Measurements from ENCODE around the gene TGFBR3. TPM values are rescaled to one million over a fixed set of nuclear protein-coding genes. Genes with fewer than 3 reads are reported as not detected.

The TGFBR3 gene
- total and polyA plus RNA-seq, 2 of the 8 experiments (the other 6 are each of a cell fraction or from before 2014, with no cell fraction given): 2.0 to 6.1 TPM

DNA sequence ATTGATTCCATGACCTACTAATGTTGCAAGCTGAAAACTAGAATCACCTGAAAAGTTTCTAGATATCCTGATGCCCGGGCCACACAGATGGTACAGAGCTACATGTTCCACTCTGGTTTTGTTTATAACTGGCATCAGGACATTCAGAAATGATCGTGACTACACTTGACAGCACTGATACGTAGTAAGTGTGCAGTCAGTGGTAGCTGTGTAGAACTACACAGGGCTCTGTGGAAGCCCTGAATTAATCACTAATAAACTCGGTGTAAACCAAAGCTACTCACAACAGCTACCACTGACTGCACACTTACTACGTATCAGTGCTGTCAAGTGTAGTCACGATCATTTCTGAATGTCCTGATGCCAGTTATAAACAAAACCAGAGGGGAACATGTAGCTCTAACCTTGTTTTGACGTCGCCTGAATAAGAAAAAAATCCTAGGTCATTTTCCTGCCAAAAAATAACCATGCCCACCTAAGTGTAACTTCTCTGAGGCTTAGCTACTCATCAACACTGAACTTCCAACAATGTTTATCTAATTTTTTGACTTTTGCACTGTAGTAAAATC is 149.7 kb downstream of the TGFBR3 start:
- no peak overlapping the region for H3K18ac ChIP-seq (ENCODE audit: extremely low read depth, low read length)
- H3K36me3 ChIP-seq (ENCODE audit: control insufficient read depth in 2 of 4, insufficient read depth in 4 of 4, low read length in 3 of 4): no peaks in the 10 kb centered on the region
- no peaks in the 10 kb centered on the region for H3K79me1 ChIP-seq (ENCODE audit: low read depth, low read length)
- H4K20me1 ChIP-seq (replicated peaks in 1 of 2; ENCODE audit: control insufficient read depth in 1 of 2, insufficient read depth in 2 of 2, low read length in 2 of 2): no peaks in the 10 kb centered on the region
- no peak overlapping the region for H2BK20ac ChIP-seq (ENCODE audit: low read length)
- no peak for FAIRE-seq
- no peak overlapping the region for H4K91ac ChIP-seq (replicated peaks; ENCODE audit: insufficient read length, low read length)
- no peak overlapping the region for H2AFZ ChIP-seq (ENCODE audit: low read length)
- no peak overlapping the region for H2BK5ac ChIP-seq (ENCODE audit: low read depth, low read length)
- no peak overlapping the region for H4K5ac ChIP-seq (ENCODE audit: insufficient read length, low read depth, low read length)
- no peak overlapping the region for H3K14ac ChIP-seq (ENCODE audit: insufficient read length)
- H3K79me2 ChIP-seq (ENCODE audit: control insufficient read depth in 1 of 2, insufficient read depth in 2 of 2, low read length in 2 of 2): no peaks in the 10 kb centered on the region
- H3K56ac ChIP-seq (replicated peaks; ENCODE audit: insufficient read length, low read depth, low read length): no peak overlapping the region
- DNase-seq (ENCODE audit: low read depth in 1 of 2, low spot score in 2 of 2): no peak
- no peaks in the 10 kb centered on the region for H3K9me3 ChIP-seq (ENCODE audit: insufficient read depth in 2 of 2, low read depth in 1 of 2, low read length in 1 of 2)
- H2BK15ac ChIP-seq (ENCODE audit: low read length): no peak overlapping the region
- H3K23me2 ChIP-seq (ENCODE audit: low read depth, low read length): no peaks in the 10 kb centered on the region
- ChIA-PET CTCF (ENCODE audit: partially characterized antibody) (interaction anchor here (1.0 to 1.1 kb wide), 2 partner anchors 11 to 117 kb away, joined by 3 read pairs; no protein-coding TSS in a partner anchor), POLR2A (ENCODE audit: partially characterized antibody) (interaction anchor here (0.7 to 1.1 kb wide), 2 partner anchors 9 to 23 kb away, joined by 3 read pairs; no protein-coding TSS in a partner anchor)
- H3K4me1 ChIP-seq (replicated peaks in 1 of 4; ENCODE audit: control insufficient read depth in 3 of 4, insufficient read depth in 4 of 4, low read length in 3 of 4): peaks cover 0 to 3% (median 1%) of the 10 kb centered on the region in 4 experiments; a peak in 2 of 7 replicates
- WGBS, 2 experiments (ENCODE audit: extremely low coverage in 1 of 2, insufficient coverage in 1 of 2, insufficient read length in 1 of 2, insufficient replicate concordance in 2 of 2, low coverage in 1 of 2, low lambda C conversion rate in 2 of 2, missing lambda C conversion rate in 1 of 2): 91% methylated on average over 8 of the region's 8 CpGs; no CpG with 5 or more reads in 1 of the 2 experiments
- no peak overlapping the region for H2AK5ac ChIP-seq (ENCODE audit: low read depth, low read length)
- no peak overlapping the region for H2BK120ac ChIP-seq (replicated peaks; ENCODE audit: low read depth, low read length)
- H3K23ac ChIP-seq (ENCODE audit: insufficient read length): no peak overlapping the region
- H3K4ac ChIP-seq (replicated peaks; ENCODE audit: insufficient read length, low read depth, low read length): no peak overlapping the region
- H3K9ac ChIP-seq (replicated peaks in 1 of 4; ENCODE audit: extremely low read depth in 1 of 4, low read depth in 3 of 4, low read length in 3 of 4): no peak overlapping the region
- H3K27ac ChIP-seq (ENCODE audit: low read depth, low read length): no peak overlapping the region
- no peaks in the 10 kb centered on the region for H3K27me3 ChIP-seq (replicated peaks in 1 of 4; ENCODE audit: control insufficient read depth in 3 of 4, extremely low read depth in 1 of 4, insufficient read depth in 3 of 4, low read length in 3 of 4)
- H2BK12ac ChIP-seq (ENCODE audit: low read depth, low read length): no peak overlapping the region
- no peak overlapping the region for H4K8ac ChIP-seq (ENCODE audit: extremely low read depth, insufficient read depth, low read length)
- H3K4me2 ChIP-seq (ENCODE audit: insufficient read depth in 1 of 2, low read depth in 2 of 2, low read length in 2 of 2): no peak overlapping the region
- H3K4me3 ChIP-seq (ENCODE audit: extremely low read depth in 1 of 4, insufficient read depth in 2 of 4, low read depth in 3 of 4, low read length in 4 of 4): no peak overlapping the region
- TF ChIP-seq CHD1 (IDR thresholded peaks at IDR 0.05; ENCODE audit: low read depth, low read length) (no peak), KDM1A (IDR thresholded peaks at IDR 0.05; ENCODE audit: borderline replicate concordance, low read length) (no peak), NANOG (IDR thresholded peaks at IDR 0.05; ENCODE audit: insufficient read depth, low read depth, low read length, poor library complexity, severe bottlenecking) (no peak), YY1 (IDR thresholded peaks at IDR 0.05; ENCODE audit: low read depth, low read length) (no peak), EP300 (IDR thresholded peaks at IDR 0.05; ENCODE audit: borderline replicate concordance in 1 of 2, low read depth in 2 of 2, low read length in 2 of 2) (no peak), PHF8 (conservative IDR thresholded peaks at IDR 0.05; ENCODE audit: low read depth, low read length) (no peak), RAD21 (IDR thresholded peaks at IDR 0.05 in 1 of 2, conservative IDR thresholded peaks at IDR 0.05 in 1 of 2; ENCODE audit: low read depth in 2 of 2, low read length in 2 of 2) (no peak), CEBPB (IDR thresholded peaks at IDR 0.05; ENCODE audit: low read depth, low read length) (no peak), CBX8 (IDR thresholded peaks at IDR 0.05; ENCODE audit: borderline replicate concordance, low read depth, low read length) (no peak), SUZ12 (IDR thresholded peaks at IDR 0.05; ENCODE audit: low read length) (no peak), TBP (IDR thresholded peaks at IDR 0.05; ENCODE audit: low read depth, low read length) (no peak), JUND (IDR thresholded peaks at IDR 0.05; ENCODE audit: low read length) (no peak), TCF12 (IDR thresholded peaks at IDR 0.05; ENCODE audit: low read depth, low read length) (no peak), CBX5 (IDR thresholded peaks at IDR 0.05; ENCODE audit: low read depth, low read length) (no peak)

Data from H1 (cell line).